ENCODE results near the gene SPATA25.

The SPATA25 gene

DNA sequence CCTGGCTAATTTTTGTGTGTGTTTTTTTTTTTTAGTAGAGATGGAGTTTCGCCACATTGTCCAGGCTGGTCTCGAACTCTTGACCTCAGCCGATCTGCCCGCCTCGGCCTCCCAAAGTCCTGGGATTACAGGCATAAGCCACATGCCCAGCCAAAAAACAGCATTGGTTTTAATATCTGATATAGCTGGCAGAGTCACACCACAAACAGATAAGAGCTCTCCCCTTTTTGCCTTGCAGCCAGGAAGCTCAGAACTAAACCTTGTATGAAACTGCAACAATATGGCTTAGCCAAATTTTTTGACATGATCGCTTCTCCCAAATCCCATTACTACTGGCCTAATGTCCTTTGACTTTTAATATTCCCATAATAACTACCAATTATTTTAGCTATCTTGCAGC lies 35.1 kb downstream of the SPATA25 start:
- DNase-seq (ENCODE audit: low read depth, low spot score) = no peak
- TF ChIP-seq, protein P1, sequence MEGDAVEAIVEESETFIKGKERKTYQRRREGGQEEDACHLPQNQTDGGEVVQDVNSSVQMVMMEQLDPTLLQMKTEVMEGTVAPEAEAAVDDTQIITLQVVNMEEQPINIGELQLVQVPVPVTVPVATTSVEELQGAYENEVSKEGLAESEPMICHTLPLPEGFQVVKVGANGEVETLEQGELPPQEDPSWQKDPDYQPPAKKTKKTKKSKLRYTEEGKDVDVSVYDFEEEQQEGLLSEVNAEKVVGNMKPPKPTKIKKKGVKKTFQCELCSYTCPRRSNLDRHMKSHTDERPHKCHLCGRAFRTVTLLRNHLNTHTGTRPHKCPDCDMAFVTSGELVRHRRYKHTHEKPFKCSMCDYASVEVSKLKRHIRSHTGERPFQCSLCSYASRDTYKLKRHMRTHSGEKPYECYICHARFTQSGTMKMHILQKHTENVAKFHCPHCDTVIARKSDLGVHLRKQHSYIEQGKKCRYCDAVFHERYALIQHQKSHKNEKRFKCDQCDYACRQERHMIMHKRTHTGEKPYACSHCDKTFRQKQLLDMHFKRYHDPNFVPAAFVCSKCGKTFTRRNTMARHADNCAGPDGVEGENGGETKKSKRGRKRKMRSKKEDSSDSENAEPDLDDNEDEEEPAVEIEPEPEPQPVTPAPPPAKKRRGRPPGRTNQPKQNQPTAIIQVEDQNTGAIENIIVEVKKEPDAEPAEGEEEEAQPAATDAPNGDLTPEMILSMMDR (IDR thresholded peaks at IDR 0.05; ENCODE audit: low read depth, low read length) = no peak
- in situ Hi-C loops (cut with HindIII; ENCODE audit: low sequenced_read_pairs) = no loop called here

DNA sequence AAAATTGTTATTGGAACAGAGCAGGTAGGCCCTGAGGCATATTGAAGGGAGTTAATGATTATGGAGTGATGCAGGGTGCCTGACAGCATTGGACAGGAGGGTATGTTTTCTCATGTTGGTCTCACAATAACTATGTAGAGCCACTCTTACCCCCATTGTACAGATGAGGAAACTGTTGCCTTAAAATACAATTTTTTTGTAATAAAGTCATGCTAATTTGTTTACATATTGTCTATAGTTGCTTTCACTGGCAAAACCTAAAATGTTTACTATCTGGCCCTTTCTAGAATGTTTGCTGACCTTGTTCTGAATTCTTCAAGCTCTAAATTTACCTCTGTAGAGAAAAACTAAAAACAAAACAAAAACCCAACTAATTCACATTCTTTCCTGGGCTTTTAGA lies 35.9 kb downstream of the SPATA25 start:
- TF ChIP-seq, protein P1 (IDR thresholded peaks at IDR 0.05; ENCODE audit: low read depth, low read length) = no peak
- no peak overlapping the region for H3K4me3 ChIP-seq (ENCODE audit: low read depth, low read length)
- DNase-seq (ENCODE audit: low read depth, low spot score) = no peak
- in situ Hi-C loops (cut with HindIII; ENCODE audit: low sequenced_read_pairs) = no loop called here

More for the DNA sequence above, 35.1 kb downstream of the SPATA25 start:
- no peak overlapping the region for H3K4me3 ChIP-seq (ENCODE audit: low read depth, low read length)

DNA sequence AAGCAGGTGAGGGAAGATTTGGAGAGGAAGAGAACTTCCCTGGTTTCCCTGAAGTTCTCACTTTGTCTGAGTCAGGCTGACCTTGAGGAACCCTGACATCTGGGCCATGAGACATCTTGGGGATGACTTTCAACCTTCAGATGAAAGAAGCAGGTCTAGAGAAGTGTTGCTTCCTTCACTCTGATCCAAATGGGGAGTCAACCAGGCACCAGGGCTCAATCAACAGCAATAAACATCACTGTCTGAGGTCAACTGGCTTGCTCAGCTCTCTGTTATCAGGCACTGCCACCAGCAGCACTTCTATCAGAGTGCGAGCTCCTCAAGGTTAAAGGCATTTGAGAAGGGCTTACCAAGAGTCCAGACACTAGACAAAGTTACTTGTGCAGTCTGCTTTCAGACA lies 36.5 kb downstream of the SPATA25 start:
- TF ChIP-seq, protein P1 (IDR thresholded peaks at IDR 0.05; ENCODE audit: low read depth, low read length) = no peak
- in situ Hi-C loops (cut with HindIII; ENCODE audit: low sequenced_read_pairs) = no loop called here
- no peak for DNase-seq (ENCODE audit: low read depth, low spot score)
- no peak overlapping the region for H3K4me3 ChIP-seq (ENCODE audit: low read depth, low read length)

DNA sequence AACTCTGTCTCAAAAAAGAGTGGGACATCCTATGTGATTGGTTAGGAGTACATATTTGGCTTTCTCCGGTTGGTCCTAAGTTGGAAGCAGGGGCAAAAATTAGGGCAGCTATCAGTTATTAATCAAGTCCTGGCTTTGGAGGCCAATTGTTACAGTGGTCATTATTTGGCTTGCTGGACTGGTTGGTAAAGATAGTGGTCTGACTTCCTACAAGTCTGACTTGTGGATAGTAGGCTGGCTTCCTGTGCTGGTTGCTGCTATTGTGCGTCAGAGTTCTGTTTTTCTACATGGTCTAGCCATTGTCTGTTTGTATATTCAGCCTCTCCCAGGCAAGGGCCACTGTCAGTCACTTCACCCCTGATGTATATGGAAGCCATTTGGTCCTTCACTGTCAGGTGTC lies 37.2 kb downstream of the SPATA25 start:
- DNase-seq (ENCODE audit: low read depth, low spot score) = no peak
- TF ChIP-seq, protein P1 (IDR thresholded peaks at IDR 0.05; ENCODE audit: low read depth, low read length) = no peak
- in situ Hi-C loops (cut with HindIII; ENCODE audit: low sequenced_read_pairs) = no loop called here
- no peak overlapping the region for H3K4me3 ChIP-seq (ENCODE audit: low read depth, low read length)

DNA sequence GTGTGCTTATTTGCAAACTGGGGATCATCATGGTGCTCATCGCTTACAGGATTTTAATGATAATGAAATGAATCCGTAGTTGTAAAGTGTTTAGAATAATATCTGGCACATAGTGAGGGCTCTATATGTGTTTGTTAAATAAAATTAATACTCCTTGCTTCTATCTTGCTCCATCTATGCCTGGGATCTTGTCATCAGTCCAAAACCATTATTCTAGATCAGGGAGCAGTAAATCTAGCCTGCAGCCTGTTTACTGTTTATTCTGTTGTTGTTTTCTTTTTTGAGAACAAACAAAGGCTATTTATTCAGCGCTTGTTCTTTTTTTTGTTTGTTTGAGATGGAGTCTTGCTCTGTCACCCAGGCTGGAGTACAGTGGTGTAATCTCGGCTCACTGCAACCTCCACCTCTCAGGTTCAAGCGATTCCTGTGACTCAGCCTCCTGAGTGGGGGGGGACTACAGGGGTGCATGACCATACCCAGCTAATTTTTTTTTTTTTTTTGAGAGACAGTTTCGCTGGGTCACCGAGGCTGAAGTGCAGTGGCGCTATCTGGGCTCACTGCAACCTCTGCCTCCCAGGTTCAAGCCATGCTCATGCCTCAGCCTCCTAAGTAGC lies 38.3 kb downstream of the SPATA25 start:
- no peak overlapping the region for H3K4me3 ChIP-seq (ENCODE audit: low read depth, low read length)
- in situ Hi-C loops (cut with HindIII; ENCODE audit: low sequenced_read_pairs) = no loop called here
- no peak for DNase-seq (ENCODE audit: low read depth, low spot score)
- TF ChIP-seq, protein P1 (IDR thresholded peaks at IDR 0.05; ENCODE audit: low read depth, low read length) = no peak

DNA sequence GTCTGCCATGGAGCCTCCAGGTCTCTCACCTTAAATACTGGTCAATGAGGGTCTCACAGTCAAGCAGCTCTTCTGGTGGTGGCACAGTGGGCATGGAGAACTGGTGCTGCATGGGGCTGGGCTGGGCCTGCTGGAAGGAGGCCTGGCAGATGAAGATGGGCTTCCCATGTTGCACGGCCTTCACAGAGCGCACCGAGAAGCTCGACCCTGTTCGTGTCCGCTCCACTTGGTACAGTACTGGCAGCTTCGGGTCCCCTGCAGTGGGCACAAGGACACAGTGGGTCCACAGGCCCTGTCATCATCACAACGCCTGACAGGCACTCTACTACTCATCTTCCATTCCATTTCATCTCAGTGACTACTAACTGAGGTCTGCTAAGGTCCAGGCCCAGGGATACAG lies 39.0 kb downstream of the SPATA25 start:
- no peak for DNase-seq (ENCODE audit: low read depth, low spot score)
- in situ Hi-C loops (cut with HindIII; ENCODE audit: low sequenced_read_pairs) = no loop called here
- TF ChIP-seq, protein P1 (IDR thresholded peaks at IDR 0.05; ENCODE audit: low read depth, low read length) = no peak
- no peak overlapping the region for H3K4me3 ChIP-seq (ENCODE audit: low read depth, low read length)

Data from astrocyte of the spinal cord (primary cell).